ENCODE measurements around the gene MOXD1.

MOXD1 gene

GRCh38 chr6:132400883-132401617 is at the start of gene MOXD1:
TSS of gene MOXD1 (minus strand) at chr6:132401475. CDS start at chr6:132401426, 49 bp downstream.
- no peak for DNase-seq (ENCODE audit: low spot score)

DNA sequence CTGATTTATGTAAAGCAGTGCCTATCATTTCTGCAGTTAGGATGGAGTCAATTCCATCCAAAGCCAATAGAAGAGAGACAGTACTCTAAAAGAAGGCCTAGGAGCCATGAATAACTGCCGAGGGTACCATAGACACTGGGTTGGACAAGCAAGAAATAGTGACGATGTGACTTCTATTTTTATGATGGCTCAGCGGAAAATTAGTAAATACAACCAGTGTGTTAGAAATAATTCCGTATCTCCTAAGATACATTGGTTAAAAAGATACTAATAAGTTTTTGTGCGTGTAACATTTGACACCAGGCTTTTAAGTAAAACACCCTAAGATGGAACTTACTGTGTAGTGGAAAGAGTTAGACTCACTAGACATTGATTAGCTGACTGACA is 45.6 kb upstream of the MOXD1 start:
- DNase-seq (ENCODE audit: low spot score) = no peak

GRCh38 chr6:132446141-132446854 is 45.0 kb upstream of the MOXD1 start:
- DNase-seq (ENCODE audit: low spot score) = no peak

GRCh38 chr6:132445201-132445951 is 44.1 kb upstream of the MOXD1 start:
- no peak for DNase-seq (ENCODE audit: low spot score)

DNA sequence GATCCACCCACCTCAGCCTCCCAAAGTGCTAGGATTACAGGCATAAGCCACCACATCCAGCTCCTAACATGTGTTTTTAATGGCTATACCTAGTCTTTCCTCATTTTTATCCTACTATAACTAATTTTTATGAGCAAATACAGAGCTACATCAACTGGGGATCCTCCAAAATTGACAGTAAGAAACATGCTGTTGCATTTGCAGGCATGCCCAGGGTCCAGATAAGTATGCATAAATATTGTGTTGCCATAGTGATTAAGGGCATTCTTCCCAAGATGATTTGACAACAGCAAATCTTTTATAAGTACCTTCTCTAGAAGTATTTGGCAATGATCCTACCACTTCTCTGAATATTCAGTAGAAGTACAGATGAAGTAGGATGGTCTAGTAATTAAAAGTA is 41.9 kb upstream of the MOXD1 start:
- no peak for DNase-seq (ENCODE audit: low spot score)

GRCh38 chr6:132430110-132430509 is 28.8 kb upstream of the MOXD1 start:
- no peak for DNase-seq (ENCODE audit: low spot score)

DNA sequence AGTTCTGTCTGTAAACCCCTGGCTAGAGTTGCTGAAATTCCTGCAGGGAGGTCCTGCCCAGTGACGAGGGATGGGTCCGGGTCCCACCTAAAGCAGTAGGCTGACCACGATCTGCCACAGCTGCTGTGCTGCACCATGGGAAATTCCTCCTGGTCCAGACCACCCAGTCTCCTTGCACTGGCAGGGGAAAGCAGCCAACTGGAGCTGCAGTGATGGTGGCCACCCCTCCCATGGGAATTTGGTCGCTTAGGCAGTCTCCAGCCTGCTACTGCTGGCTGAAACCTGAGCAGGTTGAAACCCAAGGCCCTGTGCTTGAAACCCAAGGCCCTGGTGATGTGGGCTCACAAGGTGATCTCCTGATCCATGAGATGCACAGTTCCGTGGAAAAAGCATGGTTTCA is 23.9 kb upstream of the MOXD1 start:
- DNase-seq (ENCODE audit: low spot score) = no peak

DNA sequence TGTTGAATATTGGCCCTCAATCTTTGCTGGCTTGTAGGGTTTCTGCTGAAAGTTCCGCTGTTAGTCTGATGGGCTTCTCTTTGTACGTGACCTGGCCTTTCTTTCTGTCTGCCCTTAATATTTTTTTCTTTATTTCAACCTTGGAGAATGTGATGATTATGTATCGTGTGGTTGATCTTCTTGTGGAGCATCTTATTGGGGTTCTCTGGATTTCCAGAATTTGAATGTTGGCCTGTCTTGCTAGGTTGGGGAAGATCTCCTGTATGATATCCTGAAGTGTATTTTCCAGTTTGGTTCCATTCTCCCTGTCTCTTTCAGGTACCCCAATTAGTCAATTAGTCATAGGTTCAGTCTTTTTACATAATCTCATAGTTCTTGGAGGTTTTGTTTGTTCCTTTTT is 22.6 kb upstream of the MOXD1 start:
- no peak for DNase-seq (ENCODE audit: low spot score)

DNA sequence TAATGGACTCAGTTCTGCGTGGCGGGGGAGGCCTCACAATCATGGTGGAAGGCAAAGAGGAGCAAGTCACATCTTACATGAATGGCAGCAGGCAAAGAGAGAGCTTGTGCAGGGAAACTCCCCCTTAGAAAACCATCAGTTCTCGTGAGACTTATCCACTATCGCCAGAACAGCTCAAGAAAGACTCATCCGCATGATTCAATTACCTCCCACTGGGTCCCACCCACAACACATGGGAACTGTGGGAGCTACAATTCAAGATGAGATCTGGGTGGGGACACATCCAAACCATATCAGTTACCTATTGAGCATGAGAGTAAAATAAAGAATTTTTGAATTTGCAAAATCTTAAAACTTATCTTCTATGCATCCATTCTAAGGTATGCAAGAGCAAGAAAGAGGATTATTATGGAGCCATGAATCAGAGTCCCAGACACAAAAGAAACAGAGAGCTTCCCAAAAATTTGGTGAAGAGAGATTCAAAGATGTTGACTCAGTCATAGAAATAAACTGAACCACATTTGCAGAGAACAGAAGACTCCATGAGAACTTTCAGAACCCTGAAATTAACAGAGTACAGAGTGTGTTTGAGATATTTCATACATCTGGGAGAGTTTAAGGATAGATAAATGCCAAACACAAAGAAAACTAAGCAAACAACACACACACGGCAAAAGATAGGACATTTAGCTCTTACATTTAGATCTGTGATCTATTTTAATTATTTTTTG is 17.1 kb upstream of the MOXD1 start:
- DNase-seq (ENCODE audit: low spot score) = no peak

DNA sequence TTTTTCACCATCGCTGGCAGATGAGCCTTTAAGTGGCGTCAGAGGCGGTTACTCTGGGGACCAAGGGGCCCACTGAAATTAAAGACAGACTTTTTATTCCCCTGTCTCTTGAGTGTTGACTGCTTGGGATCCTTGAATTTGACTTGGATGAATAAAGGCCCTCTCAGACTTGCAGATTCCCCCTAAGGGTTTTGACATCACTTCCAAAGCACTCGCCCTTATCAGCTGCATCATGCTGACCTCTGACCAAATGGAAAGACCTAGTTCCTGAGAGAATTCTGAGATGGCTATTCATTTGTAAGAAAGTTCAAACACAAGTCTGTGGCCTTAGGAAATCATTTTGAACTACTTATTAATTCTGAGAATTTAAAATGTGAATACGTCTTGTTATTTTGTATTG is 13.5 kb upstream of the MOXD1 start:
- DNase-seq (ENCODE audit: low spot score) = no peak

GRCh38 chr6:132414322-132414721 is 13.0 kb upstream of the MOXD1 start:
- DNase-seq (ENCODE audit: low spot score) = no peak

- DNase-seq (ENCODE audit: low spot score) = no peak
Observed at GRCh38 chr6:132413499-132413802, 12.2 kb upstream of the MOXD1 start.

- no peak for DNase-seq (ENCODE audit: low spot score)
Observed at GRCh38 chr6:132412656-132413498, 11.6 kb upstream of the MOXD1 start.

GRCh38 chr6:132411296-132411695 is 10.0 kb upstream of the MOXD1 start:
- DNase-seq (ENCODE audit: low spot score) = no peak

GRCh38 chr6:132410830-132411229 is 9.6 kb upstream of the MOXD1 start:
- DNase-seq (ENCODE audit: low spot score) = no peak

DNA sequence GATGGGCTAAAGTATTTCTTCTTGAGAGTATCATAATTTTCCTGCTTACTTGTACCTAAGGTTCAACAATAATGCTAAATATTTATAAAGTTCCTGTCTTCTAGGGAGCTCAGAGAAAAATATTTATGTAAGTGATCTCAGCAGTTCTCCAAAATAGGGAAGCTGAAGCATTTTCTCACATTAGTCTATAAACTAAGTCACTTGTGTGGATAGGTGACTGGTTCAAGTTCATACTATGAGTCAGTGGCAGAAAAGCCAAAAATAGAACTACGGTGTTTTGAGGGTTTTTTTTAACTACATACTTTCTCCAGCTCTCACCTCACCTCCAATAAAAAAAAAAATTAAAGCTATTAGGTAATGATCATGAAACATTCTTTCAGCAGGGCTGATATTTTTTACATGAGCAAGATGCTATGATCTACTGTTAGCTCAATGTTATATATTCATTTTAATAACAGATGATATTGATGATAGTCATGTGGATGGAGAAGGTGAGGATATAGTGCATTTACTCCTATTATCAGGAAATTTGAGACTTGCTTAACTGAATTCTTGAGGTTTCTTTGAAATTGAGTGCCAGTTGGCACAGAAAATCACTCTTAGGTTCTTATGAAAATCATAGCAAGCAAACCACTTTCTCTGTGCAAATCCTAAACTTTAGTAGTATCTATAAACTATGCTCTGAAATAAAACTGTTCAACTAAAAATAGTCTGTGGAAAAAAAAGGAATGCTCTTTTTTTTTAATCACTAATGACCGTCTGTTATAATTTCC is 4.1 kb upstream of the MOXD1 start:
- DNase-seq (ENCODE audit: low spot score) = no peak

DNA sequence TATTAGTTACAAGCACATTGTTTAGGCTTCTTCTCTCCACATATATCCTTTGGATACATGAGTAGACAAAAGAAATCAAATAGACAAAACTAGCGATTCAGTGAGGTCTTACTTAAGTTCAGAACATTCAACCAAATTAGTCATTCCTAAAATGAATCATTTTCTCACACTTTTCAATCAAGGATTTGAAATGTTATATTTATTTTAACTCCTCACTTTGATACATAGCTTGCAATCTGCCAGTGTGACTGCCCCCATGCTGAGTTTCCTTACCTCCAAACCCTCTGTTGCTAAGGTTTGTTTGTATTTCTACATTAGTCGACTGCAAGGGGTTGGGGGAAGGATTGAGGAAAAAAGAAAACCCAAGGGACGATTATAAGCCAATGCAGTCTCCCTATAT is 3.5 kb upstream of the MOXD1 start:
- no peak for DNase-seq (ENCODE audit: low spot score)

DNA sequence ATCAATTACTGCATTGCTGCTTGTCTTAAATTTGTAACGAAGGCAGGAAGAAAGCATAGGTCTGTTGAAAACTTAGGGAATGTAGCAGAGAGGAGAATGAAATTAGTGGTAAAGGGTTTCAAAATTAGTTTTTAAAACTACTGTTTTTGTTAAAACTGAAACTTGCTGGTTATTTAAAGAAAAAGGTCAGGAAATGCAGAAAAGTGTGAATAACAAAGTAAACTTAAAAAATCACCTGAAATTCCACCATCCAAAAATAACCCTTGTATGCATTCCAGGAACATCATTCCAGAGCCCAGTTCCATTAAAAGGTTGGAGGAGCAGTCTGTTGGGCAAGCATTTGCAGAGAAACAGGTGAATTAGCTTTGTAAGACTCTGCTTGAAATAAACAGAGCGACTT is 3.1 kb upstream of the MOXD1 start:
- DNase-seq (ENCODE audit: low spot score) = no peak

GRCh38 chr6:132401618-132402285 is 477 bp upstream of the MOXD1 start:
- no peak for DNase-seq (ENCODE audit: low spot score)

DNA sequence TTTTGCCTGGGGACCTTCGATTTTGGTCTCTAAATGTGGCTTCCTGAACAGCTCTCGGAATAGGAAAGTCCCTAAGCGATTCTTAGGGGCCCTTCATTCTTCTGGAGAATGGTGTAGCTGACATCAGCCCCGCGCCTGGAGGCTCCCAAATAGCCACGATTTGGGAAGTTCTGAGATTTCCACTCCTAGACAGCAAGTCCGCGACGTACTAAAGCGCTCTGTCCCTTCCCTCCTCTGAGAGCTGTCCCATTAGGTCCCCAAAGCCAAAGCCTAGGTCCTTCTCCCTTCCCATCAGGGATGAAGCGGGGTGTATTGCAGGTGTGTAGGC is 756 bp downstream of the MOXD1 start:
- DNase-seq (ENCODE audit: low spot score) = no peak
